Measurements from ENCODE around the gene NME8.

GRCh38 chr7:37908221-37908788 is 59.9 kb downstream of the NME8 start:
- TF ChIP-seq CTCF (IDR thresholded peaks at IDR 0.05; ENCODE audit: insufficient read depth, low read depth, low read length): no peak
- no peak for TF ChIP-seq EZH2 (IDR thresholded peaks at IDR 0.05; ENCODE audit: insufficient read depth, low read length)
